ENCODE measurements around the gene PRRT1.

Gene PRRT1

GRCh38 chr6:32179766-32180405 lies 28.1 kb upstream of the PRRT1 start:
- no peak for DNase-seq (ENCODE audit: low read depth)
- H3K4me3 ChIP-seq (ENCODE audit: low read depth, low read length) = no peak overlapping the region
- TF ChIP-seq CTCF (IDR thresholded peaks at IDR 0.05; ENCODE audit: control insufficient read depth, extremely low read depth, insufficient read depth) = no peak

GRCh38 chr6:32178547-32179440 lies 27.1 kb upstream of the PRRT1 start:
- no peak for TF ChIP-seq CTCF (IDR thresholded peaks at IDR 0.05; ENCODE audit: control insufficient read depth, extremely low read depth, insufficient read depth)
- peak overlapping the region; percentile 99 for H3K4me3 ChIP-seq (ENCODE audit: low read depth, low read length)
- DNase-seq (ENCODE audit: low read depth) = no peak

GRCh38 chr6:32177788-32178546 lies 26.2 kb upstream of the PRRT1 start, which contains the start of gene RNF5:
RNF5 (plus strand) TSS chr6:32178405; CDS start chr6:32178512, 107 bp downstream.
- peak within 1 kb of the TSS; percentile 99 for H3K4me3 ChIP-seq (ENCODE audit: low read depth, low read length)
- no peak for TF ChIP-seq CTCF (IDR thresholded peaks at IDR 0.05; ENCODE audit: control insufficient read depth, extremely low read depth, insufficient read depth)
- DNase-seq (ENCODE audit: low read depth) = peak; percentile 100

GRCh38 chr6:32177183-32177787 lies 25.5 kb upstream of the PRRT1 start:
- DNase-seq (ENCODE audit: low read depth) = no peak

GRCh38 chr6:32176476-32177182 lies 24.9 kb upstream of the PRRT1 start:
- TF ChIP-seq CTCF (IDR thresholded peaks at IDR 0.05; ENCODE audit: control insufficient read depth, extremely low read depth, insufficient read depth) = no peak
- H3K4me3 ChIP-seq (ENCODE audit: low read depth, low read length) = peak overlapping the region; percentile 99
- no peak for DNase-seq (ENCODE audit: low read depth)

More at GRCh38 chr6:32177183-32177787, 25.5 kb upstream of the PRRT1 start:
- no peak for TF ChIP-seq CTCF (IDR thresholded peaks at IDR 0.05; ENCODE audit: control insufficient read depth, extremely low read depth, insufficient read depth)
- peak overlapping the region; percentile 99 for H3K4me3 ChIP-seq (ENCODE audit: low read depth, low read length)
